Measurements from ENCODE around the gene NKD1.

NKD1 gene

DNA sequence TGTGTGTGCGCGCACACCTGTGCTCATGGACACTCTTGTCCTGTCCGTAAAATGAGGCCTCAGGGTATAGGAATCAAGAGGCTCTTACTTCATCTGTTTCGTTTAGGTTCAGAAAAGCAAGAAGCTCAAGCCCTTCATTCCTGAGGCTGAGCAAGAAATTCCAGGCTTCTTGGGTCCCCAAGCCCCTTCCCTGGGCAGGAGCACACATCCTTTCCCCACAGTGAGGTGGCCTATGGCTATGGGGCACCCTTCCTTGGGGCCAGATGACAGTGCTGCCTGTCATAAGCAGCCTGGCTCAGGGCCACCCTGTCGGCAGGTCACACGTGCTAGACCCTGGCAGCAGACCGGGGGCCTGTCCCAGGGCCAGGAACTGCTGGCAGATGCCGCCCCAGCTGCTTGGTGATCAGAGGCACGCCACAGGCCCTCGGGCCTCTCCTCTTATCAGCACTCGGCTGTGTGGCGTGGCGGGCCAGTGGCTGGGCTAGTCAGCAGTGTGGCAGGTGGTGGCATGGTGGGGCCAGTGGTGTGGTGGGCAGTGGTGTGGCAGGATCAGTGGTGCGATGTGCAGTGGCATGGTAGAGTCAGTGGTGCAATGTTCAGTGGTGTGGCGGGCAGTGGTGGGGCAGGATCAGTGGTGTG, 50.2 kb downstream of the NKD1 start:
- Histone ChIP-seq H3K27ac (ENCODE audit: low read length) (no peak overlapping the region), H3K9me3 (ENCODE audit: control insufficient read depth in 1 of 2, low read length in 2 of 2) (no peaks in the 10 kb centered on the region)

DNA sequence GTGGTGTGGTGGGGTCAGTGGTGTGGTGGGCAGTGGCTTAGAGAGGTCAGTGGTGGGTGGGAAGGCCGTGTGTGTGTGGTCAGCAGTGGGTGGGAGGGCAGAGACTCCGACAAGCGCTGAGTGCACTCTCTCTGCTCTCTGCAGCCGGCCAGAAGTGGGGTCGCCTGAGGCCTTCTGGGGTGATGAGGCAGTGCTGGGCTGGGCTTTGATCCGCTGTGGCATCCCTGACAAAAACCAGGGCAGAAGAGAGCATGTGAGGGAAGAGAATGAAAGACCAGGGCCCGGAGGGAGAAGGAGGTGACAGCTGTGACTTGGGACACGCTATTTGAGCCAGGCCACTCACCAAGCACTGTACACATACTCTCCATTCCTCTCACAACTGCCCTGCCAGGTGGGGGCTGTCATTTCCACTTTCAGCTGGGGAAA, 50.8 kb downstream of the NKD1 start:
- Histone ChIP-seq H3K27me3 (ENCODE audit: low read depth, low read length) (no peaks in the 10 kb centered on the region), H3K4me3 (ENCODE audit: low read depth in 1 of 2, low read length in 2 of 2) (no peak overlapping the region), H3K4me1 (ENCODE audit: control insufficient read depth in 1 of 2, insufficient read depth in 2 of 2, low read length in 2 of 2) (peaks cover 9 to 56% of the 10 kb centered on the region in 2 donors), H3K27ac (ENCODE audit: low read length) (peak overlapping the region; percentile 26), H3K9me3 (ENCODE audit: control insufficient read depth in 1 of 2, low read length in 2 of 2) (no peaks in the 10 kb centered on the region), H3K36me3 (ENCODE audit: control insufficient read depth in 1 of 2, insufficient read depth in 2 of 2, low read length in 2 of 2) (no peaks in the 10 kb centered on the region)

More for the DNA sequence above, 50.2 kb downstream of the NKD1 start:
- Histone ChIP-seq H3K4me3 (ENCODE audit: low read depth in 1 of 2, low read length in 2 of 2) (no peak overlapping the region), H3K4me1 (ENCODE audit: control insufficient read depth in 1 of 2, insufficient read depth in 2 of 2, low read length in 2 of 2) (peaks cover 9 to 56% of the 10 kb centered on the region in 2 donors), H3K36me3 (ENCODE audit: control insufficient read depth in 1 of 2, insufficient read depth in 2 of 2, low read length in 2 of 2) (no peaks in the 10 kb centered on the region), H3K27me3 (ENCODE audit: low read depth, low read length) (no peaks in the 10 kb centered on the region)

DNA sequence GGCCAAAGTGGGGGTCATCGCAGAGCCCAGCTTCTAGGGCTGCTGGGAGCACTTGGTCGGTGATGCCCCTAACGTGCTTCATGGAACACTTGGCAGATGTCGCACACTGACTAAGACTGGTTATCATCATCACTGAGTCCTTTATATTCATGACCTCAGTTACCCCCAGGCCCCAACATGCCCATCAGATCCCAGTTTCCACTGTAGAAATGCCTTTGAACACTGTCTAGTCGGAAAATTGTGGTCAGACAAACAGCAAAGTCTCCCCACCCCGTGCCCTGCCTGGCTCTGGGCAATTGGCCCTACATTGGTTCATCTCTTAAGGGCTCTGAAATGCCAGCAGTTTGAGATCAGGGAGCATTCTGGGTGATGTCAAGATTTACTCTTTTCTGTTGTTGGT, 51.3 kb downstream of the NKD1 start:
- no peak overlapping the region for H3K4me3 ChIP-seq (ENCODE audit: low read depth in 1 of 2, low read length in 2 of 2)
- H3K9me3 ChIP-seq (ENCODE audit: control insufficient read depth in 1 of 2, low read length in 2 of 2): no peaks in the 10 kb centered on the region
- no peaks in the 10 kb centered on the region for H3K27me3 ChIP-seq (ENCODE audit: low read depth, low read length)
- H3K36me3 ChIP-seq (ENCODE audit: control insufficient read depth in 1 of 2, insufficient read depth in 2 of 2, low read length in 2 of 2): no peaks in the 10 kb centered on the region
- H3K27ac ChIP-seq (ENCODE audit: low read length): peak overlapping the region; percentile 26
- H3K4me1 ChIP-seq (ENCODE audit: control insufficient read depth in 1 of 2, insufficient read depth in 2 of 2, low read length in 2 of 2): peaks cover 9 to 58% of the 10 kb centered on the region in 2 donors

DNA sequence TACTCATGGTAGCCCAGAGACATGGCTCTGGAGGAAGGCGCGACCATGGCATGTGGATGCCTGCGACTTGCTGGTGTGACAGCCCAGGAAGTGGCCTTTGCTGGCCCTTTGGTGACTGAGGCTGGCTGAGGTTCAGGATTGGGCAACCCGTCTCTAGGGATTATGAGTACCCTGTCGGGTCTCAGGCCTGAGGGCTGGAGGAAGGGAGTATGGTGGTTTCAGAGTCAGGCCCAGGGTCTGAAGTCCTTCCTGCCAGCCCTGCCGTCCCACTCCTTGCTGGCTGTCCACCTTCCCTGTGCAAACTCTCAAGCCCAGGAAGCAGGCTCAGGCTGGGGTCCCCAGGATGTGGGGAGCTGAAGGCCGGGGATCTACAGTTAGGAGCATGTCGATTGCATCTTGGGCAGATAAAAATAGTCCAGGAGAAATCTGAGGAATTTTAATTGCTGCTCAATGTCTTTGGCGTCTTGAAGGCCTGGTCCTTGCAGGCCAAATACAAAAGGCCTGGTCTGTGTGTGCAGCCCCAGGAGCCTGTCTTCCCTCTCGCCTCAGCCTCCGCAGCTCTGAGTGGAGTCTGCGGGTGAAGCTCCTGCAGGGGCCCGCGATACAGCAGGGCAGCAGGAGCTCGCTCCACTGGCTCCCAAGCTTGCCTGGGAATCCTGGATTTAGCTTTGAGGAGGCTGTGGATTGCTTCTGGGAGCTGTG, 52.5 kb downstream of the NKD1 start:
- no peak overlapping the region for H3K4me3 ChIP-seq (ENCODE audit: low read depth in 1 of 2, low read length in 2 of 2)

DNA sequence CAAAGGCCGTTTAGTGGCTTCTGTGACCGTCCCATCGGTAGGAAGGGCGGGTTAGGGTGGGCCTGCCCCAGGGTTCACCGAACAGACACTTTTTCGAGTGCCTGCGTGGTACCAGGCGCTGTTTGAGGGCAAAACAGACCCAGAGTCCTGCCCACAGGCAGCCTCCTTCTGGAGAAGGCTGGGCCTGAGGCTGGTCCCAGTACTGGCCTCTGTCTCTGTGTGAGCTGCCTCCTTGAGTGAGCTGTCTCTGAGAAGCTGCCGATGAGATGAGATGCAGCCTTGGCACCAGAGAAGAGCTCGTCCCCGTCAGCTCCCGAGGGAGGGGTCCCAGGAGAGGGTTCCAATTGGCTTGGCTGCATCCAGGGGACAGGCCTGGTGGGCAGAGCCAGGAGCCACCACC, 53.1 kb downstream of the NKD1 start:
- Histone ChIP-seq H3K9me3 (ENCODE audit: control insufficient read depth in 1 of 2, low read length in 2 of 2) (no peaks in the 10 kb centered on the region), H3K27ac (ENCODE audit: low read length) (no peak overlapping the region), H3K27me3 (ENCODE audit: low read depth, low read length) (no peaks in the 10 kb centered on the region), H3K36me3 (ENCODE audit: control insufficient read depth in 1 of 2, insufficient read depth in 2 of 2, low read length in 2 of 2) (no peaks in the 10 kb centered on the region), H3K4me1 (ENCODE audit: control insufficient read depth in 1 of 2, insufficient read depth in 2 of 2, low read length in 2 of 2) (peaks cover 9 to 58% of the 10 kb centered on the region in 2 donors), H3K4me3 (ENCODE audit: low read depth in 1 of 2, low read length in 2 of 2) (no peak overlapping the region)

More for the DNA sequence above, 52.5 kb downstream of the NKD1 start:
- Histone ChIP-seq H3K27ac (ENCODE audit: low read length) (peak overlapping the region; percentile 26), H3K36me3 (ENCODE audit: control insufficient read depth in 1 of 2, insufficient read depth in 2 of 2, low read length in 2 of 2) (no peaks in the 10 kb centered on the region), H3K27me3 (ENCODE audit: low read depth, low read length) (no peaks in the 10 kb centered on the region), H3K4me1 (ENCODE audit: control insufficient read depth in 1 of 2, insufficient read depth in 2 of 2, low read length in 2 of 2) (peaks cover 9 to 58% of the 10 kb centered on the region in 2 donors), H3K9me3 (ENCODE audit: control insufficient read depth in 1 of 2, low read length in 2 of 2) (no peaks in the 10 kb centered on the region)

DNA sequence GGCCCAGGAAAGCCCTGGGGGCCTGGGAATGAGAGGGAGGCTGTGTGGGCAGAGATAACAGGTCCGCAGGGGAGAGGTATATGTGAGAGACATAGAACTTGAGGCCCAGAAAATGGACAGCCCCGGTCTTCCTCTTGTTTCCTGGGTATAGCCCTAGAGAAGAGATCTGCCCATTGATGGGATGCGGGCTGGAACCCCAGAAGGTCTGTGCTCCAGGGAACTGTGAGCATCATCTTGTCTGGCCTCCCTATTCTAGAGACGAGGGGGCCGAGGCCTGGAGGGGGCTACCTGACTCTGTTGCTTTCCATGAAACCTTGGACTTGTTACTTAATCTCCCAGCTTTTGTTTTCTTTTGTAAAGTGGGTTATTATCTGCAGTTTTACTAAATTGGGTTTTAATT, 53.9 kb downstream of the NKD1 start:
- Histone ChIP-seq H3K36me3 (ENCODE audit: control insufficient read depth in 1 of 2, insufficient read depth in 2 of 2, low read length in 2 of 2) (no peaks in the 10 kb centered on the region), H3K27ac (ENCODE audit: low read length) (peak overlapping the region; percentile 49), H3K4me3 (ENCODE audit: low read depth in 1 of 2, low read length in 2 of 2) (no peak overlapping the region), H3K4me1 (ENCODE audit: control insufficient read depth in 1 of 2, insufficient read depth in 2 of 2, low read length in 2 of 2) (peaks cover 9 to 65% of the 10 kb centered on the region in 2 donors), H3K9me3 (ENCODE audit: control insufficient read depth in 1 of 2, low read length in 2 of 2) (no peaks in the 10 kb centered on the region), H3K27me3 (ENCODE audit: low read depth, low read length) (no peaks in the 10 kb centered on the region)

DNA sequence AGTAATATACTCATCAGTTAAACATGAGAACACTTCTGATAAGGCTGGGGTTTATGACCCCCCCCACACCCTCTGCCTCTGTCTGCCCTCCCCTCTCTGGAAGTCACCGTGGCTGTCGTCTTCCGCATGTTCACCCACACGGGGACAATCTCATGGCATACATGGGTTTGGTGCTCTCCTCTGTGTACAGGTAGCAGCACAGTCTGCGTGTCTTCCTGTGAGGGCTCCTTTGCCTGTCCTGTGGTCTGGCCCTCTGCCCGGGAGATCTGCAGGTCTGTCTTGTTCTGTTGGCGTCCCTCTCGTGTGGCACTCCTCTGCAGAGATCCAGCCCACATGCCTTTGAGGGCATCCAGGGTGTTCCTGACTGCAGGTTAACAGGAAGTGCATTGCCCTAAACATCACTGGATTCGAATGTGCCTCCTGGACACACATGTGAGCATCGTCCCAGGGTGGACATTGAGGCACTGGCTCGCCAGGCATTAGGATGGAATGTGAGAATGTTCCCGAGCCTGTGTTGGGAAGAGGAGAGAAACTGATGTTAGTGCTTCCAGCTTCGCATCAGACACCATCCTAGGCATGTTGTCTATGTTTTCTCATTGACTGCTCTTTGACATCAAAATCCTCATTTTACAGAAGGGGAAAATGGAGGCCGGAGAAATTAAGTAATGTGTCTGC, 54.5 kb downstream of the NKD1 start:
- H3K27me3 ChIP-seq (ENCODE audit: low read depth, low read length): no peaks in the 10 kb centered on the region
- H3K36me3 ChIP-seq (ENCODE audit: control insufficient read depth in 1 of 2, insufficient read depth in 2 of 2, low read length in 2 of 2): no peaks in the 10 kb centered on the region
- H3K27ac ChIP-seq (ENCODE audit: low read length): peak overlapping the region; percentile 49
- H3K4me1 ChIP-seq (ENCODE audit: control insufficient read depth in 1 of 2, insufficient read depth in 2 of 2, low read length in 2 of 2): peaks cover 9 to 70% of the 10 kb centered on the region in 2 donors
- no peak overlapping the region for H3K4me3 ChIP-seq (ENCODE audit: low read depth in 1 of 2, low read length in 2 of 2)
- no peaks in the 10 kb centered on the region for H3K9me3 ChIP-seq (ENCODE audit: control insufficient read depth in 1 of 2, low read length in 2 of 2)

DNA sequence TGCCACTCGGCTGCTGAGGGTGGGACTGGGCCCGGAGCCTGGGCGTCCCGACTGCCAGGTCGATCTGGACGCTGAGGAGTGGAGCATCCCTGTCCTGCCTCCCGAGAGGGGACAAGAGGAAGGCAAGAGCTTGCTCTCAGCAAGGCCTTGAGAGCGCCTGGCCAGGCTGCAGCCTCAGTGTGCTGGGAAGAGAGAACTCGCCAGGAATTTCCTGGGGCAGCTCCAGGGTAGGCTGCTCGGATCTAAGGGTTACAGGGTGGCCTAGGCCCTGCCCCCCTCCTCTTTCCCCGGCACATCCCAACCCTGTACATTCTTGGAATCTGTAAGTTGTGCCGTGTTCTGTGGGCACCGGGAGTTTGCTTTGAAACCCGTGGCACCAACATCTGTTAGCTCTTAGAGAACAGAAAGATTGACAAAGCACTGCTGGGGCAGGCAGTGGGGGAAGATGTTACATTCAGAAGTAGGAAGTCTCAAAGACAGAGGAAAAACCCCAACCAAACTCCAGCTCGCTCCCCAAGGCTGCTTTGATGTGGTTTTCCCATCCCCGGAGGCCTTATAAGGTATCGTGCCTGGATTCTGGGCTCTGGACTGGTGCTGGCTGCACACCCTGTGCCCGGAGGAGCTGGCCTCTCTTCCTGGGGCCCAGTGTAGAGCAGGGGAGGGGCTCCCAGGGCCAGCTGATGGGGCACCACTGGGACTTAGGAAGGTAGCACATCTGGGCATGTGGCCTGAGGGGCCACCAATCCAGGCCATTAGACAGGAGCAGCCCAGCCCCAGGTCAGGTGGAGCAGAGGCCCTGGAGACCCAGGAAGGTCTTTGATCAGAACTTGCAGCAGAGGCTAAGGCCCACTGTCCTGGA, 55.2 kb downstream of the NKD1 start:
- Histone ChIP-seq H3K4me1 (ENCODE audit: control insufficient read depth in 1 of 2, insufficient read depth in 2 of 2, low read length in 2 of 2) (peaks cover 9 to 74% of the 10 kb centered on the region in 2 donors), H3K27ac (ENCODE audit: low read length) (peak overlapping the region; percentile 49), H3K27me3 (ENCODE audit: low read depth, low read length) (no peaks in the 10 kb centered on the region), H3K4me3 (ENCODE audit: low read depth in 1 of 2, low read length in 2 of 2) (no peak overlapping the region), H3K9me3 (ENCODE audit: control insufficient read depth in 1 of 2, low read length in 2 of 2) (no peaks in the 10 kb centered on the region), H3K36me3 (ENCODE audit: control insufficient read depth in 1 of 2, insufficient read depth in 2 of 2, low read length in 2 of 2) (no peaks in the 10 kb centered on the region)

DNA sequence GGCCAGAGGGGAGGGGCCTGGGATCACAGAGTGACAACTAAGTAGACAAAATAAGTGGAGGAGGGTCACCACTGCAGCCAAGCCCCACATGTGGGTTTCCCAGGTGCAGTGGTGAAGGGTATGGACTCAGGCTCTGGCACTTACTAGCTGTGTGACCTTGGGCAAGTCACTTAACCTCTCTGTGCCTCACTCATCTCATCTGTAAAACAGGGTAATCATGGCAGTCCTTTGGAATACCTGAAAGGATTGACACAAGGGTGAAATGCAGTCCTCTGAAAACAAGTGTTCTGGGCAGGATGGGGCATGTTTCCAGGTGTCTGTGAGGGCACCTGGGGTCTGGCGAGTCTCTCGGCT, 55.8 kb downstream of the NKD1 start:
- Histone ChIP-seq H3K36me3 (ENCODE audit: control insufficient read depth in 1 of 2, insufficient read depth in 2 of 2, low read length in 2 of 2) (no peaks in the 10 kb centered on the region), H3K4me1 (ENCODE audit: control insufficient read depth in 1 of 2, insufficient read depth in 2 of 2, low read length in 2 of 2) (peaks cover 9 to 77% of the 10 kb centered on the region in 2 donors), H3K4me3 (ENCODE audit: low read depth in 1 of 2, low read length in 2 of 2) (no peak overlapping the region), H3K9me3 (ENCODE audit: control insufficient read depth in 1 of 2, low read length in 2 of 2) (no peaks in the 10 kb centered on the region), H3K27me3 (ENCODE audit: low read depth, low read length) (no peaks in the 10 kb centered on the region), H3K27ac (ENCODE audit: low read length) (peak overlapping the region; percentile 49)

DNA sequence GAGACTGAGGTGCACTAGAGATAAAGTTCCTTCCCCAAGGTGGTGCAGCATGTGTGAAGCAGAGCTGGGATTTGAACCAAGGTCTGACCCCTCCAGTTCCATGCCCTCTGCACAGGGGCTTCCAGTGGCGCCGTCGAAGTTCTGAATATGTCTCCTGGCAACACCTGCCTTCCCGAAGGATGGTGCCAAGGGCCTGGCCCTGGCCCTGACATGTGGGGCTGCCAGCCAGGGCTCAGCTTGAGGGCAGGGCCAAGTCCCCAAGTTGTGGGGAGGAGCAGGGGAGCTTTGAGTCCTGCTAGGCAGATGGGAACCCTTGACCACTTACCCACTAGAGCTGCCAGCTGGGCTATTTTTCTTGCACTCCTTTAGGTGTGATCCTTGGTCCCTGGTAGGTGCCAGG, 56.4 kb downstream of the NKD1 start:
- Histone ChIP-seq H3K4me1 (ENCODE audit: control insufficient read depth in 1 of 2, insufficient read depth in 2 of 2, low read length in 2 of 2) (peaks cover 9 to 75% of the 10 kb centered on the region in 2 donors), H3K27me3 (ENCODE audit: low read depth, low read length) (no peaks in the 10 kb centered on the region), H3K4me3 (ENCODE audit: low read depth in 1 of 2, low read length in 2 of 2) (no peak overlapping the region), H3K27ac (ENCODE audit: low read length) (no peak overlapping the region), H3K36me3 (ENCODE audit: control insufficient read depth in 1 of 2, insufficient read depth in 2 of 2, low read length in 2 of 2) (no peaks in the 10 kb centered on the region), H3K9me3 (ENCODE audit: control insufficient read depth in 1 of 2, low read length in 2 of 2) (no peaks in the 10 kb centered on the region)
